Endothelial cell of umbilical vein (primary cell): Measurements from ENCODE around the gene FNBP1. TPM values are rescaled to one million over a fixed set of nuclear protein-coding genes. Genes with fewer than 3 reads are reported as not detected.

Source experiments
- BruUV-seq: library from RNA; stranded (reverse); fragments of 400-500 nt; replicated peaks from 2 replicates; lab custom pipeline; 2021; lab: Mats Ljungman, UMichigan
- CTCF ChIA-PET: fragments of 300-600, 350-600 bp; sonication (Branson Sonifier 250); formaldehyde crosslinking; loops from one replicate; lab custom pipeline; 2021; ENCODE audit warnings: antibody characterized with exemption, inconsistent platforms; lab: Charles Lee
- POLR2A ChIA-PET: fragments of 300-600, 350-600 bp; sonication (Branson Sonifier 250); formaldehyde crosslinking; loops from one replicate; lab custom pipeline; 2021; ENCODE audit warnings: antibody characterized with exemption, inconsistent platforms; lab: Charles Lee
- DNase-seq: peaks from one replicate; pipeline ENCODE4 v3.0.0-alpha.2; 2011; ENCODE audit warnings: low read depth, low spot score
- FAIRE-seq: peaks from 2 replicates; lab custom pipeline; 2011; peaks lifted over from hg19 to GRCh38; lab: Jason Lieb, UNC
- H2AFZ ChIP-seq: 2 replicates; pipeline ENCODE4 v1.6.0; 2012; ENCODE audit warnings: low read depth, low read length, control low read depth, inconsistent platforms
- H3K27ac ChIP-seq: 2 replicates; pipeline ENCODE4 v1.5.1; 2011; ENCODE audit warnings: low read depth, mild to moderate bottlenecking, control low read depth, low read length, moderate library complexity; ENCODE audit not compliant: insufficient read depth
- H3K27me3 ChIP-seq, 2 experiments: 2 replicates each; pipeline versions ENCODE4 v1.6.0 to v1.6.1; 2011; ENCODE audit warnings: low read length in 2 of 2, mixed read lengths in 1 of 2; ENCODE audit not compliant: control insufficient read depth in 2 of 2, insufficient read depth in 2 of 2
- H3K36me3 ChIP-seq, 2 experiments: 2 replicates in 1 of 2; 3 replicates in 1 of 2; pipeline ENCODE4 v1.5.1; 2011; ENCODE audit warnings: low read length in 2 of 2, mild to moderate bottlenecking in 1 of 2, moderate library complexity in 1 of 2; ENCODE audit not compliant: control insufficient read depth in 2 of 2, insufficient read depth in 2 of 2; ENCODE audit errors: extremely low read depth in 1 of 2
- H3K4me1 ChIP-seq: 3 replicates; pipeline ENCODE4 v1.5.1; 2011; ENCODE audit warnings: mild to moderate bottlenecking, low read length; ENCODE audit not compliant: control insufficient read depth, insufficient read depth; ENCODE audit errors: extremely low read depth
- H3K4me2 ChIP-seq: 2 replicates; pipeline ENCODE4 v1.6.1; 2011; ENCODE audit warnings: low read length, control low read depth, mixed read lengths; ENCODE audit not compliant: insufficient read depth
- H3K4me3 ChIP-seq, 3 experiments: fragments of 200-600 bp in 1 of 3; sonication (generic), shearing (Covaris generic) in 1 of 3; replicated peaks in 1 of 3; 2 replicates each; pipeline ENCODE4 v1.5.1; 2011 to 2016; ENCODE audit warnings: control low read depth in 3 of 3, low read length in 3 of 3, mild to moderate bottlenecking in 2 of 3, inconsistent platforms in 1 of 3, low read depth in 1 of 3, moderate library complexity in 1 of 3; ENCODE audit not compliant: insufficient read depth in 1 of 3
- H3K79me2 ChIP-seq: 2 replicates; pipeline ENCODE4 v1.6.0; 2012; ENCODE audit warnings: low read length, inconsistent platforms; ENCODE audit not compliant: control insufficient read depth, insufficient read depth
- H3K9ac ChIP-seq: replicated peaks from 2 replicates; pipeline ENCODE3; 2011; ENCODE audit warnings: low read length, control low read depth; ENCODE audit not compliant: insufficient read depth; ENCODE audit errors: extremely low read depth
- H3K9me1 ChIP-seq: replicated peaks from 3 replicates; pipeline ENCODE4 v1.6.0; 2011; ENCODE audit warnings: mild to moderate bottlenecking, low read length; ENCODE audit not compliant: control insufficient read depth, insufficient read depth; ENCODE audit errors: extremely low read depth
- H3K9me3 ChIP-seq: replicated peaks from 2 replicates; pipeline ENCODE4 v1.5.1; 2012; ENCODE audit warnings: low read length, inconsistent platforms; ENCODE audit not compliant: control insufficient read depth, insufficient read depth
- H4K20me1 ChIP-seq: replicated peaks from 2 replicates; pipeline ENCODE3; 2011; ENCODE audit warnings: mild to moderate bottlenecking, low read length; ENCODE audit not compliant: control insufficient read depth, insufficient read depth; ENCODE audit errors: extremely low read depth
- CTCF ChIP-seq, 2 donors: IDR thresholded peaks; 1 replicate in 1 of 2; 2 replicates in 1 of 2; pipeline ENCODE4 v1.5.1; 2011; ENCODE audit warnings: low read length in 2 of 2, mild to moderate bottlenecking in 2 of 2, moderate library complexity in 2 of 2, control low read depth in 1 of 2, inconsistent platforms in 1 of 2, low read depth in 1 of 2; ENCODE audit not compliant: insufficient read depth in 1 of 2; ENCODE audit errors: extremely low read depth in 1 of 2
- EZH2 ChIP-seq: IDR thresholded peaks from 2 replicates; pipeline ENCODE4 v1.6.1; 2012; ENCODE audit warnings: borderline replicate concordance, low read depth, mild to moderate bottlenecking, moderate library complexity, low read length, inconsistent platforms; ENCODE audit not compliant: severe bottlenecking
- FOS ChIP-seq: IDR thresholded peaks from 2 replicates; pipeline ENCODE4 v1.6.1; 2011; ENCODE audit warnings: mild to moderate bottlenecking, low read length, moderate library complexity, borderline replicate concordance; ENCODE audit not compliant: insufficient read depth
- GATA2 ChIP-seq: IDR thresholded peaks from 2 replicates; pipeline ENCODE4 v1.7.0; 2011; ENCODE audit warnings: low read depth, mild to moderate bottlenecking, moderate library complexity, mixed read lengths, low read length; ENCODE audit not compliant: insufficient read length, insufficient read depth
- JUN ChIP-seq: IDR thresholded peaks from 2 replicates; pipeline ENCODE4 v1.6.1; 2011; ENCODE audit warnings: borderline replicate concordance, low read depth; ENCODE audit not compliant: insufficient read length, insufficient read depth
- MAX ChIP-seq: IDR thresholded peaks from 2 replicates; pipeline ENCODE4 v1.6.1; 2011; ENCODE audit not compliant: insufficient read depth, insufficient read length
- MYC ChIP-seq: IDR thresholded peaks from one replicate; pipeline ENCODE4 v1.6.1; 2011; ENCODE audit warnings: mild to moderate bottlenecking, low read depth, low read length
- POLR2A ChIP-seq: IDR thresholded peaks from 2 replicates; pipeline ENCODE4 v1.6.1; 2012; ENCODE audit warnings: low read depth, mild to moderate bottlenecking, control low read depth, low read length
- POLR2AphosphoS5 ChIP-seq: IDR thresholded peaks from 2 replicates; pipeline ENCODE4 v1.6.1; 2012; ENCODE audit warnings: low read depth, mild to moderate bottlenecking, control low read depth, low read length, moderate library complexity; ENCODE audit not compliant: insufficient read depth
- dilution Hi-C: fragments of 300-500 bp; cut with MboI; formaldehyde crosslinking; loops from one replicate; pipeline ENCODE4 v1.15.0; 2019; ENCODE audit warnings: low sequenced_read_pairs; ENCODE audit not compliant: extremely low pct_ligation_motif_present
- intact Hi-C: fragments of 100-400 bp; cut with micrococcal nuclease; formaldehyde crosslinking; loops from one replicate; pipeline ENCODE4 v1.10.0; 2022
- polyA plus RNA-seq, 4 experiments: library from polyadenylated mRNA; depleted of rRNA in 3 of 4; stranded (reverse) in 3 of 4; unstranded in 1 of 4; fragments of >200 nt; gene quantifications; 2 replicates each; pipeline versions ENCODE4 v1.2.1 to v1.2.3, GENCODE V29; 2011 to 2012; ENCODE audit warnings: missing spikeins in 1 of 4
- total RNA-seq: library from RNA; stranded (reverse); gene quantifications from 2 replicates; pipeline ENCODE4 v1.2.3, GENCODE V29; 2021

The FNBP1 gene
- total and polyA plus RNA-seq, 2 donors (not counting 3 experiments of a cell fraction or from before 2014, with no cell fraction given): 10.9 to 43.9 TPM

GRCh38 chr9:129841071-129841470 is 201.9 kb downstream of the FNBP1 start:
- Histone ChIP-seq H3K9me1 (no peaks in the 10 kb centered on the region), H3K36me3 (no peaks in the 10 kb centered on the region), H3K4me1 (peaks cover 8% of the 10 kb centered on the region), H3K9ac (no peak overlapping the region), H2AFZ (no peak overlapping the region), H3K4me3 (no peak overlapping the region), H3K9me3 (no peaks in the 10 kb centered on the region), H3K79me2 (no peaks in the 10 kb centered on the region), H3K27me3 (no peaks in the 10 kb centered on the region), H3K4me2 (no peak overlapping the region), H3K27ac (no peak overlapping the region), H4K20me1 (no peaks in the 10 kb centered on the region)
- BruUV-seq: no TSS peak
- peak; percentile 48 for FAIRE-seq
- dilution Hi-C loops: no loop called here
- CTCF ChIA-PET: interaction anchor here (0.6 to 0.7 kb wide), 2 partner anchors 20 to 206 kb away, joined by 3 read pairs; no protein-coding TSS in a partner anchor
- TF ChIP-seq CTCF (IDR thresholded peaks at IDR 0.05; ENCODE audit: extremely low read depth in 1 of 2, insufficient read depth in 1 of 2, low read depth in 1 of 2, low read length in 2 of 2) (no peak), POLR2A (no peak), MYC (no peak)
- no peak for DNase-seq
- POLR2A ChIA-PET: no interaction called here
- intact Hi-C loops: no loop called here

- no peak for DNase-seq
- POLR2A ChIA-PET: no interaction called here
Measured at GRCh38 chr9:129840034-129840433, 203.0 kb downstream of the FNBP1 start.

More at GRCh38 chr9:129840034-129840433, 203.0 kb downstream of the FNBP1 start:
- H3K9me1 ChIP-seq: no peaks in the 10 kb centered on the region
- intact Hi-C loops (no loop called here), dilution Hi-C loops (no loop called here)
- H3K4me3 ChIP-seq: no peak overlapping the region
- no peaks in the 10 kb centered on the region for H3K27me3 ChIP-seq
- H3K36me3 ChIP-seq: no peaks in the 10 kb centered on the region
- BruUV-seq: no TSS peak
- TF ChIP-seq MYC: no peak
- no peak for TF ChIP-seq EZH2
- TF ChIP-seq FOS: no peak
- TF ChIP-seq GATA2: no peak
- TF ChIP-seq POLR2A: no peak
- no peak for TF ChIP-seq CTCF (IDR thresholded peaks at IDR 0.05; ENCODE audit: extremely low read depth in 1 of 2, insufficient read depth in 1 of 2, low read depth in 1 of 2, low read length in 2 of 2)
- TF ChIP-seq MAX: no peak
- TF ChIP-seq JUN: no peak
- no peak for TF ChIP-seq POLR2AphosphoS5
- no peaks in the 10 kb centered on the region for H3K9me3 ChIP-seq
- H3K9ac ChIP-seq: no peak overlapping the region
- H3K4me2 ChIP-seq: no peak overlapping the region
- H3K4me1 ChIP-seq: peaks cover 12% of the 10 kb centered on the region
- no peak for FAIRE-seq
- no peaks in the 10 kb centered on the region for H4K20me1 ChIP-seq
- no peak overlapping the region for H3K27ac ChIP-seq
- H3K79me2 ChIP-seq: no peaks in the 10 kb centered on the region
- H2AFZ ChIP-seq: no peak overlapping the region
- CTCF ChIA-PET: no interaction called here
